Astrocyte of the hippocampus (primary cell): ENCODE measurements around the gene C1QTNF5.

Experiments
- DNase-seq: peaks from one replicate; pipeline ENCODE4 v3.0.0; 2011; ENCODE audit warnings: low read depth, low spot score

Gene C1QTNF5

DNA sequence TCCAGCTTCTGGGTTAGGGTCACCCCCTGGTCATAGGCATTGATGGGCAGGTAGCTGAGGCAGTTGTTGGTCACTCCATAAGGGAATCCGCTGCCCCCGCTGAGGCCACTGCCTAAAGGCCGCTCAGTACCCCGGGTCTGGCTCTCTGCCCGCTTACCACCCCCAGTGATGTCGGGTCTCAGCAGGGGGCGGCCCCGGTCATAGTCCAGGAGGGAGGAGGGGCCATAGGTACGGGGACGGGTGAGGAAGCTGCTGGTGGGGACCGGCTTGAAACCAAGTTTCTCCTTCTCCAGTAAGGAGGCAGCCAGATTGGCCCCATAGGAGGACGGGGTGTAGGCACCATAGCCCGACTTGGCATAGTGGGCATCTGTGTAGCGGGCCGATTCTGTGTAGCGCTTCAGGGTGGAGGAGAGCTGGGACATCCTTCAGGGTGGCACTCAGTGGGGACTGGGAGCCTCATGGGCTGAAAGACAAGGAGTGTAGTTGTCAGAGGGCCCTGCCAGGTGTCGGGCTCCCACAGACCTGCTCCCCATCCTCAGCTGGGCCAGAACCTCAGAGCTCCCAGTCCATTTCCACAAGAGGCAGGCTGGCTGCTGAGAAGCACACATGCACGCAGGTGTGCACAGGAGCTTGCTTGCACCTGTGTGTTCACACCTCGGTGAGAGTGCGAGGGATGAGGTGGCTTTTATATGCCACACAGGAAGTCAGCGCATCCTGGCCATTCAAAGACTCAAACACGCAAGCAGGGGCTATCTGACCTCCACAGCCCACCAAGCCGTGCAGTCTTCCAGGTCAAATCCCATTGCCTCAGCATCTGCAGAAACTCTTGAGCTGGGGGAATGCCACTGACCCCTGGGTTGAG lies 32.6 kb upstream of the C1QTNF5 start:
- DNase-seq, result no peak

DNA sequence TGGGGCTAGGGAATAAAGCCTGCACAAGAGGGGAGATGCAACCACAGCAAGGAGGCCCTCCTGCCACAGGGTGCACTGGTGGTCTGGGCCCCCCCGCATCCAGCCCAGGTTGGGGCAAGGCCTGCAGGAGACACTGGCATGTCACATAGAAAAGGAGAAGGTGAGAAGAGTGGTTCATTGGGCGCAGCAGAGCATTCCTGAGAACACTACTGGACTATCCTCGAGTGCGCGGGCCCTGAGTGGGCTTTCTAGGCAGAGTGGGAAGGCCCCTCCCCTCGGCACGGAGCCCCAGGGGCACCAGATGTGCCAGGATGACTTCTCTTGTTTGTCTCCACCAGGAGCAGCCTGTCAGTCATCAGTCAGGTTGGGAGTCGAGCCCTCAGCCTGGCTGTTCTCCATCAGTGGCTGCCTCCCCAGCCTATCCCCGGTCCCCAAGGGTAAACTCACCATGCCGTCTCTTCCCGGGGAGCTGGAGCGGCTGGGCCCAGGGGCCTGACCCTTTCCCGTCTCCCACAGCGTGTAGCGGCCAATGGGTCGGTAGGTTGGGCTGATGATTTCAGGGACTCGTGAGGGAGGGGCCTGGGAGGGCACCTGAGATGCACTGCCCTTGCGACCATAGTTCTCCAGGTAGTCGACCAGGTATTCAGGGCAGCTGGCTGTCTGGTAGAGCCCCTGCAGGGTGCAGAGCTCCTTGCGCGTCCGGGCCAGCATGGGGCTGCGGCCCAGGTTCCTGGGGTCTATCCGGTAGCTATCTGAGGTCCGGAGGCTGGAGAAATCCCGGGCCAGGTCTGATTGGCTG lies 31.8 kb upstream of the C1QTNF5 start:
- DNase-seq, result no peak

DNA sequence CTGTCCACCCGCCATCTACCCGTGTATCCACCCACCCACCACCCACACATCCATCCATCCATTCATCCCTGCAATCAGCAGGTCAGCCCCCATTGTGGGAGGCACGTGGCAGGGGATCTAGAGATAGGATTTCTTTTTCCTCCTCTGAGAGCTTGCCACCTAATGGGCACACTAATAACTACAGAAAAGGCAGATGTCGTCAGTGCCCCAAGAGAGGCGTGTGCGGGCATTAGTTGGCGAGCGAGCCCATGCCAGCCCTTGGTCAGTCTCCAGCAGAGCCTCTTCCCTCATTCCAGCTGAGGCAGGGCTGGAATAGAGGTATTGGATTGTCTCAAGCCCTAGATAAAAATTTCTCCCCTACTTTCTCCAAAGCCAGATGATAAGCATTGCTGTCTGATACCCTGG lies 31.1 kb upstream of the C1QTNF5 start:
- DNase-seq, result peak; percentile 38

DNA sequence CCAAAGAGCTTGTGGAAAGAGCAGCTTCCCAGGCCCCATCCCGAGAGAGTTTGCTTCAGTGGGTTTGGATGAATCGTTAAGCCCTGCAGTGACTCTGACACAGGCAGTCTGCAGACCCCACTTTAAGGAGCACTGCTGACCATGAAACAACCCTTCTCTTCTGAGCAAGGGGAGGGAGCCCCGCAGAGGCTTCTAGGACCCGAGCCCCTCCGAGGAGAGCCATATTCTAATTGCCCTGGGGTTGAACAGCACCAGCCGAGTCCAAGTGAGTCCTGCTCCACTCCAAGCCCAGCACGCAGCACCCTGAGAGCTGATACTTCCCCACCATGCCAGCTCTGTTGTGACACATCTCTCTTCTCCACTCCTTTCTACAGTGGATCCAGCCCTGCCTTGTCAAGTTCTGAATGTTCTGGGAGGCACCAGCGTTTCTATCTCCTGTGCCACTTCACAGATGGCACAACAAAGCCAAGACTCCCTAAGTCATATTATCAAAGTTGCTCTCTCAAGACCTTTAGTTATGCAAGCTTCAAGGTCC lies 30.5 kb upstream of the C1QTNF5 start:
- no peak for DNase-seq

DNA sequence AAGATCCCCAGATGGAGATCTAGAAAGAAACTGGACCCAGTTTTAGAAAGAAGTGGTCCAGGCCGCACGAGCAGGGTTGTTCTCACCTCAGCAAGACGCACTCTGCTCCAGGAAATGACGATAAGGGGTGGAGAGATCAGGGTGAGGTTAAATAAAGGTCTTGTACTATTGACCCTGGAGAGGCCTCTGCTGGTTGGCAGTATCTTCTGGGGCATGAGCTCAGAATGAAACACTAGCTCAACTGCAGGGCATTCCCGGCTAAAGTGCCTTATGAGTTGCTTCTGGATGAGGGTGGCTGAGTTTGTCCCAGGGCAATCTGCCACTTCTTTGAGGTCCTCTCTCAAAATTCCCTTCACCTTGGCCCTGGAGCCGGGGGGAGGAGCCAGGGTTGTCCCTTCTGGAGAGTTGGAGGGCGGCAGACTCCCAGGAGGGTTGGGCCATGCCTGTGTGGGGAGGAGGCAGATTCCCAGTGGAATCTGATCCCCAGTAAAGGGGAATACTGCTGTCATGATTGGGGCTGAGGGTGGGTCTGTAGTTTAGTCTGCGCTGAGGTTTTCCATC lies 29.9 kb upstream of the C1QTNF5 start:
- DNase-seq, result no peak

DNA sequence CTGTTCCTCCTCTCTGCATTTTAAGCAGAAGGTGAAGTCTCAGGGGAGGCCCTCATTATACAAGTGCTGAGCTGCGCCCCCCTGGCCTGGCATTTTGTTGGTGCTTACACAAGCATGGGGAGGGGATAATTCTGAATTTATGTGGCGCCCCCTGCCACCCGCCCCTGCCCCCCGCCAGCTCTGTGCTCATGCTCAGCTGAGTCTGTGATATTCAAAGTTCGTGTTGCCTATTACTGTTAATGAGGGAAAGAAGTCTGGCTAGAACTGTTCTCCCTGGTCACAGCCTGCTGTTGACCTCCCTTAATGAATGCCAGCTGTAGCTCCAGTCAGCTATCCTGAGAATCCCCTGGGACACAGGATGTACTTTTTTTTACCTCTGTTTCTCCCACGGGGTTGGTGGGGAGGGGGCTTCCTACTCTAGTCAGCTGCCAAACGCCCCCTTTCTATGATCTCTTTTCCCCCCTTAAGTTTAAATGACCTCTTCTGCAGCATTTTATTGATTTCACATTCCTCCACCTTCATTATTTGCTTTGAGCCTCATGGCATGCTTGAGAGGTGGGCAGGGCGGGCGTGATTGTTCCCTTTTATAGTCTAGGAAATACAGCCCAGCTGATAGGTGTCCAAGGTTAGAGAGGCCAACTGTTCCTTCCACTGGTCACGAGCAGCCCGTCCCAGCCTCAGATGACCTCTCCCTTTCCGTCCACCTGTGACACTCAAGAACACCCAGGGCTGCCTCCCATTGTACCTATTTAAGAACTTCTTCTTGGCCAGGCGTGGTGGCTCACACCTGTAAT lies 28.6 kb upstream of the C1QTNF5 start:
- DNase-seq, result no peak

DNA sequence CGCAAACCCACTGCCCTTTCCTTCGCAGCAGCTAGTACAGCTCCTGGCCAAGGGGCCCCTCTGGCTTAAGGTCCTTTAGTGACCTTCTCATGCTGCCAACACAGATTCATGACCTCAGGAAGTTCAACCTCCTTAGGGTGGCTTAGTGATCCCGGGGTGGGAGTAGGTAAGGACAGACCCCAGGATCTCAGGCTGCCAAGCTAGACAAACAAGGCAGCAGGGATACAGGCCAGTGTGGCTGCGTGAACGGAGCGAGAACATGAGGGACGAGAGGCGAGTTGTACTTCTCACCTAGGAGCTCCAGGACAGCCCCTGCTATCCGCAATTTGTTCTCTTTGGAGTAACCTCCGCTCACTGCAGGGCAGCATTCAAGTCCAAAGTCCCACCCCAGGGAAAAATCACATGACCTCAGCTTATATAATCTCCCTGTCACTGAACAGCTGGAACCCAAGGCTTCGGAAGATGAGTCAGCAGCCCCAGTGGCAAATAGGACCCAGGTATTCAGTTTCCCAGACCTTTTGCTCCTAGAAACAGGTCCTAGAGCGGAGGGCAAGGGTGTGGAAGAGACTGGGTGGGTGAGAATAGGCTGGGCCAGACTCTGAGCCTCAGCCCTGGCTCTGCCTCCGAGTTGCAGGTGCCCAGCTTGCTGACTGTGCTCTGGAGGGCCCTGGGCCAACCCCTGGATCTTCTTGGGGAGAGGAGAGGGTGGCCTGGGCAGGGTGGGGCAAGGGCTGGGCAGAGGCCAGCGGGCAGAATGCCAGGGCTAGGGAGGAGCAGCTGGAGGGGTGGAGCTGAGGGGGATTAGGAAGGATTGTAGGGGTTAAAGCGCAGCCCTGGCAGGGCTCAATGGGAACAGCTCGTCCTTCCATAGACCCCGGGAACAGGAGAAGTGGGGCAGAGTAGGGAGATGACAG lies 27.7 kb upstream of the C1QTNF5 start:
- no peak for DNase-seq

DNA sequence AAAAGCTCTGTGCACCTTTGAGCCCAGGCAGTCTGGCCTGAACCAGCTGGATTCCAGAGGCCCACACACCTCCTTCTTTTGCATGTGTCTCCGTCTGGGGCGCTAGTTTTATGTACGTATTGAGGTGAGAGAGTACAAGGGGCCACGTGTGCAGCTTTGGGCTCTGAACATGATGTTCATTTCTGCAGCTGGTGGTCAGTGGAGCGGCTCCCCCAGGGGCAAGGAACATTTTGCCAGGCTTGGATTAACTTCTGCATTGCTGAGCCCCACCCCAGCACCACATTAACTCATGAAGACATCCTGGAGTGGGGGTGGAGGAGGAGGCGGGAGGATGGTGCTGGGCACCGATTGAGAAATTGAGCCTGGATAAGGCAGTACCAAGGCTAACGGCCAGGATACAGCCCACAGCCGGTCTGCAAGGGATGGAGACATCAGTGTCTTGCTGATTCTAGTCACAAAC lies 27.0 kb upstream of the C1QTNF5 start:
- no peak for DNase-seq

DNA sequence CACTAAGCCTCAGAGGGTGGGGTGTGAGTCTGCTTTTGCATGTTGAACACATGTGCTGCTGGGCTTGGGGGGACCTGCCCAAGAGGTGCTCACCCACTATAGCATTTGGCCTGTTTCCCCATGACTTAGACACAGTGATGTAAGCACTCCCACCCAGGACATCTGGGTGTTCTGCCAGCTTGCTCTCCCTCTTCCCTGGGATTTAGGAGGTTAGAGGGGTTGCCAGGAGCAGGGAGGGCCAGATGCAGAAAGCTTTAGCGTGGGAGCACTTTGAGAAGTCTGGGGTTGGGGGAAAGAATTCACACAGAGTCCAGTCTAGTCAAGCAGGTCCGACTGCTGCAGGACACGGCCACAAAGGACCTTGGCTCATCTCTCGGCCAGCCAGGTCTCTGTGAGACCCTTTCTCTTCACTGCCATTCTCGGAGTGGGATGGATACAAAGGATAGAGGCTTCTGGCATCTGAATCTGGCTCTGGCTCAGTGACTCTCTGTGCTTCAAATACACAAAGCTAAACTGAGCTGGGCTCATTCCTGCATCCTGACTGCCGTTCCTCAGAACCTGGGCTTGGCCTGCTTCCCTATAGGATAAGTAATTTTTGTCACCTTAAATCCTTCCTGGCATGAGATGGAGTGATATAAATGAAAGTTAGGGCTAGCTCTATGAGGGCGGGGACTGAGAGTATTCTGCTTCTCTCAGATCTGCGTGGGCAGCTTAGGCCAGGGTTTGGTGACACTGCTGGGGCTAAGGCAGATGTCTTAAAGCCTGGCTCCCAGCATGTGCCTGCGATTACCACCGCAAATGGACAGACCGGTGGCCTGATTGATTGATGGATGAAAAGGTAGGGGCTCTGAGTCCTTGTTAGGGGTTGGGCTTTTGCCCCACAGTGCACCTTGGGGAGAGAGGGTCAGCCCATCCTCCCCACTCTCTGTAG lies 26.3 kb upstream of the C1QTNF5 start:
- no peak for DNase-seq

DNA sequence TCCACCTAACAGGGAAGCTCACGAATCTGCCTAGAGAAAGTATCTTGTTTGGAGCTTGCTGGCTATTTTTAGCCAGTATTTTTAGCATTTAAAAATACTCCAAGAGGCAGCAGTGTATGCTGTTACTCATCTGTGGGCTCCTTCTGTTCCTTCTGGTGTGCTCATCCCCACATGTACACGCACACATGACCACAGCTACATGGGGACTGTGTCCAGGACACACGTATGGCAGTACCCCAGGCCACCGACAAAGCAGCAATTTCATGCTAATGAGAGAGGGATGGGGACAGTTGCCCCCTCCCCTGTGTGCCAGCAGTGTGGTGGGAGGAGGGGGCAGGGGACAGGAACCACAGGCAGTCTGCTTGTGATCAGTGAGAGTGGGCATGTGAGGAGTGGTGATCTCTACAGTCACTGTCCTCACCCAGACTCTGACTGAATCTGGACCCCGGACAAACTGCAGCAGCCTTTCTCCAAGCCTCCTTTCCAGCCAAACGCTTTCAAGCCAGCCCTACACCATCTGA lies 24.4 kb upstream of the C1QTNF5 start:
- no peak for DNase-seq

DNA sequence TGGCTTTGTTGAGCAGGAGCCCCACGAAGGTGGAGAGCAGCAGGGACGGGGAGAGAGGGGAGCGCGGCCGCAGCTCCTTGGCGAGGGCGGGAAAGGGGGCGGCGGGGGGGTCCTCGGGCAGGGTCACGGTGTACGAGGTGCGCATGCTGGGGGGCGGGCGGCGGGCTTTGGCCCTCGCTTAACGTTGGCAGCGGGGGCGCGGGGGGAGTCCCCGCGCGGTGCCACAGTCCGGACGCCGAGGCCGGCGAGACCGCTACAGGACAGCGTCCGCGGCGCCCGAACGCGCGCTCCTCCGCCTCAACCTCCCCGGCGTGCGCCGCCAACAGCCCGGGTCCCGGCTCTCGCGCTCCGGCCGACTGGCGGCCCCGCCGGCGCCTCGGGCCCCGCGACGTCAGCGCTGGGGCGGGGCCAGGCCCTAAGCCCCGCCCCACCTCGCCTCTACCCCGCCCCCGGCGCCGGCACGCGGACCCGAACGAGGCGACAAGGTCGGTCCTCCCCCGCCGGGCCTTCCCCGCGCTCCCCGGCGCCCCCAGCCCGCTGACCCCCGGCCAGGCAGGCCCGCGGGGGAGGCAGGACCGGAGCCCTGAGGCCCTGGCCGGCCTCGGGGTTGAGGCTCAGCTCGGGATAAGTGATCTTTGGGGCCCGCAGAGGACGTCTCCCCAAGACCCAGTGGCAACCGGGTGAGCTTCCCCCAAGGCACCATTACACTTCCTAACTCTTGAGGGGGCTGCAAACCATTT lies 23.3 kb upstream of the C1QTNF5 start:
- peak; percentile 76 for DNase-seq

DNA sequence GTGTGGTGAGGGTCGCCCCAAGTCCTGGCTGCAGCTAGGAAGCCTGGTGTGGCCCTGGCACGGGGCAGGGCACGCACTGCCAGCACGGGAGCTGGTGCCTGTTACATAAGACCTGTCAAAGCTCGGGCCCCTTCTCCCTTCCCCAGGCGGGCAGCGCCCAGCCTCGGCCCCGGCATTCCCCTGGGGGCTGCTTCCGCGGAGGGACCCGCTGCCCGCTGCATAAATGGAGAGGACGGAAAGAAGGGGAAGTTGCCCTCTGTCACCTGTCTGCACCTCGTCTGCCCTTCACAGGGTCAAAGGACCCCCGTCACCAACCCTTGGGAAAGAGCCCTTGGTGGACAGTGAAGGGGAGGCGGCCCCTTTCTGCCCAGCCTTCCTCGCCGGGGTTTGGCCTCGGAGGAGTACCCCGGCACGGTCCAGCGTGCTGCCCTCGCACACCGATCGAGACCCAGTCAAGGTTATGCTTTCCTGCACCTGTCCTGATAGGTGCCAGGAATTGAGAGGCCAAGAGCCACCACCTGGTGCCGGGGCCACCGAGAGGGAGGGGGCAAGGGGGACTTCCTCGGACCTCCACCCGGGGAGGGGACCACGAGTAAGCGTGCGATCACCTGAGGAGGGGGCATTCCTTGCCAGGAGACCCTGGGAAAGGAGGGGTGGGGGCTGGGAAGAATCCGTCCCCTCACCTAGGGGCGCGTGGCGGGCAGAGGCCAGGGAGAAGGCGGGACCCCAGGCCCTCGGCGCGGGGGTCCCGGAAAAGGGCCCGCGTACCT lies 22.6 kb upstream of the C1QTNF5 start:
- DNase-seq, result no peak

DNA sequence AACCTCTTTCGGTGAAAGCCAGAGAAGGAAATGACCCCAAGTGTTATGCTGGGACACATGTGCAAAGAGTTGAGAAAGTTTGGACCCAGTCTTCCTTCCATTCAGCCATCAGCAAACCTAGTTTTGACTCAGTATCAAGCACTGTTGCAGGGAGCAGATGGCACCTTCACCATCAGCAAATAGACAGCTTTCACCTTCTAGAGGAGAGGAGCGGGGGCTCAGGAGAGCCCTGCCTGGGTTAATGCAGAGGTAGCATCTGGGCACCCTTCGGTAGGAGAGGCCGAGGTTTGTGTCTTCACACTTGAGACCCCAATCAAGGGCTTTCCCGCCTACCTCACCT lies 22.0 kb upstream of the C1QTNF5 start:
- DNase-seq, result no peak

DNA sequence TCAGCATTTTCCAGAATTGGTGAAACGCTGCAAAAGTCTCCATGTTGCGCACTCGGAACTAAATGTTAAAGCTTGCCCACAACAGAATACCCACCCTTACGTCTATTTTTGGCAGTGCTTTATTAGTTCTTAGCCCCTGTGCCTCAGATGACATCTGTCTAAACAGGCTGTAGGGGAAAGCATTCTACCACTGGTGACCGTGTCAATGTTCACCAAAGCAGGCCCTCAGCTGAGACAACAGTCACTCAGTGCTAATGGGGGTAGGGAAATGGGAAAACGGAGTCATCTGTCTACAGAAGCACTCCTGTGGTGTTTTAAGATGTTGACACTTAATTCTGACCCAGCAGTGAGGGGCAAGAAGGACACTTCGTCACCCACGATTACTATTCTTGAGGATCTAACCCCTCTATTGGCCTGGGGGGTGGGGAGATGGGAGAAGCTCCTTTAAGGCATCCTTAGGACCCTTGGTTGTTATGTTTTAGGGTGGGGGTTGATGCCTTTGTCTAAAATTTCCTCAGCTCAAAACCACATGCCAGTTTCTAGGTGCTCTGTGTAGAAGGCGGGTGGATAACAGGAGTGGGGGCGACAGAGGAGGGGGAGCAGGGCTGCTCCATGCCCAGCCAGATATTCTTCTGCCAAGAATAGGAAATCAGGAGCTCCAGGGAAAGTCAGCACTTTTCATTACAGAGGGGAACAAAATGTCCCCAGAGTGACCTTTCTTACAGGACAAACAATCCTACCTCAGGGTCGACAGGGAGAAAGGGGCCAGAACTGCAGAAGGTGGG lies 21.4 kb upstream of the C1QTNF5 start:
- no peak for DNase-seq

DNA sequence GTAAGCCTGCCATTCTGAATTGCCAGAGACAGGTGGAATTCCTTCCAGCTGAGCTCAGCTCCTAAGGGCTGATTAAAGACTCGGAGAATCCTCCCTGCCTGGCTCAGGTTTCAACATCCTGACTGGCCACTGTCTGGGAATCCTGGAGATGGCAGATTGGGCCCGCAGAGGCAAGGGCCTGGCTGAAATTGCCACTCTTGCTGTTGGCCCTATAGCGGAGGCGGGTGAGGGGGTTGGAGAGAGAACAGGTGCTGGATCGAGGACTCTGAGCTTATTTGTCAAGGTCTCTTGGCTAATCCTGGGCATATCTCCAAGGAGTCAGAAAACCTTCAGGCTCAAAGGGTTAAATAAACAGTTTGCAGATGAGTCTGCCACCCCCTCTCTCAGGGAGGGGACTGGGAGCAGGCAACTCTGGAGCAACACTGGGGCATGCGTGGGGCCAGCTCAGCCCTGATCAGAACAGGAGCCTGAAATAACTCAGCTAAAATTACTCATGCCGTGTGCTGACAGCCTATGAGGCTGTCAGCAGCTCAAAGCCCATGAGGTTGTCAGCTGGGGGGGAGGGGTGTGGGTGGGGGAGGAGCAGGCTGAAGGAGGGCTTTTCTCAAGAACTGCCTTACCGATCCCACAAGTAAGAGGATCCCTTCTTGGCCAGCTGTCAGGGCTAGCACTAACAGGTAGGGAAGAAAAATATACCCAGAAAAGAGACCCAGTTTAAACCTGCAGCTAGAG lies 20.5 kb upstream of the C1QTNF5 start:
- peak; percentile 70 for DNase-seq
